ENCODE results near the gene ENTR1.

DNA sequence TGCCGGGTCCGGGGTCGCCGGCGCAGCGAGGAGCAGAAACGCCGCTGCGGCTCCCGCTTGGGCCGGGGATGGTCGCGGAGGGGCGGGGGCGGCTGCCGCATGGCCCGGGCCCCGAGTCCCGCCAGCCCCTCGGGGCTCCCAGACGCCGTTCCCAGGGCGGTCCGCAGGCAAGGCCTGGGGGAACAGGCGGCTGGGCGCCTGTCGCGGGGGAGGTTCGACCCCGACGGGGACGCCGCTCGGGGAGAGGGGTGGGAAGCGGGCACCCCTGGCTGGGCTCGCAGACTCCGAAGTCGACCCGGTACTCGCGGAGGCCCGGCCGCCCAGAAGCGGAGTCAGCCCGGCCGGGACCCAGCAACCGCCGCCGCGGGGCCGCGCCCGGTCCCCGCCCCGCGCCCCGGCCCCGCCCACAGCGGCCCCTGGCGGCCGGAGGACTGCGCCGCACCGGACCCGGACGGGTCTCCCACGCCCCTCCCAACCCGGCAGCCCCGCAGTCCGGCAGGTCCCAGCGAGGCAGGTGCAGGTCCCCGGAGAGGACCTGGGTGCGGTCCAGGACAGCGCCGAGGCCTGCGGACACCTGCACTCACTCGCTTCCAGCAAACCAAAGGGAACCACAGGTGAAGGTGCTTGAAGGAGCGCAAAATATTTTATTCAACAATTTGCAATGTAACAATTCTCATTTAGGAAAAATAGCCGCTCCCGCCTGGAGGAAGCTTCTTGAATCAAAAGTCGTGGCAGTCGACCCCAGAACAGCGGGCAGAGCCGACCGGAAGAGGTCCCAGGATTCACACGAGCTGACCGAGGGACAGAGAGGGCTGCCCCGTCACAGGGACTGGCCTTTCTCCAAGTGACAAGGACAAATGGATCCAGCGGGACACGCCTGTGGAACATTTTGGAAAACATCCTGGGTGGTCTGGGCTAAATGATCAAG is 29.3 kb upstream of the ENTR1 start, which contains the start of gene INPP5E:
- TF ChIP-seq, protein P1, sequence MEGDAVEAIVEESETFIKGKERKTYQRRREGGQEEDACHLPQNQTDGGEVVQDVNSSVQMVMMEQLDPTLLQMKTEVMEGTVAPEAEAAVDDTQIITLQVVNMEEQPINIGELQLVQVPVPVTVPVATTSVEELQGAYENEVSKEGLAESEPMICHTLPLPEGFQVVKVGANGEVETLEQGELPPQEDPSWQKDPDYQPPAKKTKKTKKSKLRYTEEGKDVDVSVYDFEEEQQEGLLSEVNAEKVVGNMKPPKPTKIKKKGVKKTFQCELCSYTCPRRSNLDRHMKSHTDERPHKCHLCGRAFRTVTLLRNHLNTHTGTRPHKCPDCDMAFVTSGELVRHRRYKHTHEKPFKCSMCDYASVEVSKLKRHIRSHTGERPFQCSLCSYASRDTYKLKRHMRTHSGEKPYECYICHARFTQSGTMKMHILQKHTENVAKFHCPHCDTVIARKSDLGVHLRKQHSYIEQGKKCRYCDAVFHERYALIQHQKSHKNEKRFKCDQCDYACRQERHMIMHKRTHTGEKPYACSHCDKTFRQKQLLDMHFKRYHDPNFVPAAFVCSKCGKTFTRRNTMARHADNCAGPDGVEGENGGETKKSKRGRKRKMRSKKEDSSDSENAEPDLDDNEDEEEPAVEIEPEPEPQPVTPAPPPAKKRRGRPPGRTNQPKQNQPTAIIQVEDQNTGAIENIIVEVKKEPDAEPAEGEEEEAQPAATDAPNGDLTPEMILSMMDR (IDR thresholded peaks at IDR 0.05), result peak in 5 of 6 experiments; percentile 63 to 78 (median 73)
- TF ChIP-seq POLR2A (IDR thresholded peaks at IDR 0.05), result peak in 1 of 2 donors; percentile 30
